Ovary (tissue), 3 donors: ENCODE data around the gene FBXL13.

ENCODE experiments used
- EP300 ChIP-seq: sonication (generic); formaldehyde crosslinking; IDR thresholded peaks from one replicate; pipeline ENCODE4 v1.6.1; 2017; ENCODE audit warnings: antibody characterized with exemption
- POLR2A ChIP-seq: fragments of 450-650 bp; IDR thresholded peaks from one replicate; pipeline ENCODE4 v1.6.1; 2017; ENCODE audit warnings: antibody characterized with exemption, mild to moderate bottlenecking, moderate library complexity
- TF ChIP-seq, protein P1 (sequence below), 3 donors: fragments of 450-650 bp in 2 of 3; fragments of 200-600 bp in 1 of 3; IDR thresholded peaks; one replicate each; pipeline versions ENCODE4 v1.5.1 to v1.8.0; 2016 to 2022; ENCODE audit warnings: antibody characterized with exemption in 3 of 3, mild to moderate bottlenecking in 1 of 3
- donor health status: DM: no; HTN: no; CAD: no.

DNA sequence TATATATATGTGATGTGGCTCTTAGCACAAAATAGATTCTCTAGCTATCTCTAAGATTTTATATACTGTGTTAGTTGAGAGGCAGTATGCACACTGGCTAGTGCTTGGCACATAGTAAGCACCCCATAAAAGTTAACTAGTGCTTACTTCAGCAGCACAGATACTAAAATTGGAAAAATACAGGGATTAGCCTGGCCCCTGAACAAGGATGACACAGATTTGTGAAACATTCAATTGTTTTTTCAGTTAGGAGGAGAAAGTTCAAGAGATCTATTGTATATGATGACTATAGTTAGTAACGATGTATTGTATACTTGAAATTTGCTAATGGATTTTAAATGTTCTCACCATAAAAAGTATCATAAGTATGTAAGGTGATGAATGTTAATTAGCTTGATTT, 240.1 kb downstream of the FBXL13 start:
- TF ChIP-seq POLR2A (no peak), EP300 (no peak)
- TF ChIP-seq, protein P1, sequence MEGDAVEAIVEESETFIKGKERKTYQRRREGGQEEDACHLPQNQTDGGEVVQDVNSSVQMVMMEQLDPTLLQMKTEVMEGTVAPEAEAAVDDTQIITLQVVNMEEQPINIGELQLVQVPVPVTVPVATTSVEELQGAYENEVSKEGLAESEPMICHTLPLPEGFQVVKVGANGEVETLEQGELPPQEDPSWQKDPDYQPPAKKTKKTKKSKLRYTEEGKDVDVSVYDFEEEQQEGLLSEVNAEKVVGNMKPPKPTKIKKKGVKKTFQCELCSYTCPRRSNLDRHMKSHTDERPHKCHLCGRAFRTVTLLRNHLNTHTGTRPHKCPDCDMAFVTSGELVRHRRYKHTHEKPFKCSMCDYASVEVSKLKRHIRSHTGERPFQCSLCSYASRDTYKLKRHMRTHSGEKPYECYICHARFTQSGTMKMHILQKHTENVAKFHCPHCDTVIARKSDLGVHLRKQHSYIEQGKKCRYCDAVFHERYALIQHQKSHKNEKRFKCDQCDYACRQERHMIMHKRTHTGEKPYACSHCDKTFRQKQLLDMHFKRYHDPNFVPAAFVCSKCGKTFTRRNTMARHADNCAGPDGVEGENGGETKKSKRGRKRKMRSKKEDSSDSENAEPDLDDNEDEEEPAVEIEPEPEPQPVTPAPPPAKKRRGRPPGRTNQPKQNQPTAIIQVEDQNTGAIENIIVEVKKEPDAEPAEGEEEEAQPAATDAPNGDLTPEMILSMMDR (IDR thresholded peaks at IDR 0.05), result no peak
